Stimulated activated CD8-positive, alpha-beta memory T cell treated with anti-CD3 and anti-CD28 coated beads, Interleukin-2, amount 100 ng/mL, for 48 hours (primary cell): ENCODE data around the gene HOXA10.

Source experiments
- DNase-seq, 2 donors: peaks; one replicate each; pipeline ENCODE4 v3.0.0-alpha.2; 2020; ENCODE audit warnings: low read depth in 2 of 2

HOXA10 gene

GRCh38 chr7:27146491-27147198 lies 27.5 kb downstream of the HOXA10 start:
- no peak for DNase-seq

DNA sequence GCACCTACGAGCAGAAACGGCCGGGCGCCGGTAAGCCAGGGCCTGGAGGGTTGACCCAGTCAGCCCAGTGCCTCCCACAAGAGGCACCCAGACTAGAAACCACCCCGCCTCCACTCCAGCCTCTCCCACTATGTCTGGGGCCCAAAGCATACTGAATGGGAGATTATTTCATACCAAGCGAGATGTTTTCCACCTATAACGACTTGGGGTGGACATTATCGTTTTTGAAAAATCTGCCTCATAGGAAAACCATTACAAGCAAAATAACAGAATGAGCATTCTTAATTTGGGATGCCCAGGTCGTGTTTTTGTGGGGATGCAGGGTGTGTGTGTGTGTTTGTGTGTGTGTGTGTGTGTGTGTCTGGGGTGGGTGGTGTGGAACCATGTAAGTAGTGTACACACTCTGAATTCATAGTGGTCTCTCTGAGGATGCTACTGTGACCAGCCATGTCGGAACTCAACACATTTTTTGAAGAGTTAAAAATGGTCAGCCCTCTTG lies 28.2 kb downstream of the HOXA10 start:
- DNase-seq: no peak

- no peak for DNase-seq
Measured at GRCh38 chr7:27145165-27145913, 28.8 kb downstream of the HOXA10 start.

DNA sequence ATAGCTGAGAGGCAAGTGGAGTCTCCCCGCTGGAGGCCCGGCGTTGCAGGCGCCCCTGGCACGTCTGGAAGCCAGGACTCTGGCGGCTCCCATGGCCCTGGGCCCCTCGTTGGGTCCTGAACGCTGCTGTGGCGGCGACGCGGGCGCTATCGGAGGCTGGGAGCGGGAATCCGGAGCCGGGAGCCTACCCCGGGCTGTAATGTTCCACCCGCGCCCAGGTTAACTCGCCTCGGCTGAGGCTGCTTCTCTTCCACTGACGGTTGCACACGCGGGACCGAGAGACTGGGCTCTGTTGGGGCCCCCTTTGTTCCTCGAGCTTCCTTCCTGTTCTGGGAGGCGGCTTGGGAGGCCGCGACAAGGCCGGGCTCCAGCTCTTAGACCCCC lies 29.3 kb downstream of the HOXA10 start:
- DNase-seq: no peak

DNA sequence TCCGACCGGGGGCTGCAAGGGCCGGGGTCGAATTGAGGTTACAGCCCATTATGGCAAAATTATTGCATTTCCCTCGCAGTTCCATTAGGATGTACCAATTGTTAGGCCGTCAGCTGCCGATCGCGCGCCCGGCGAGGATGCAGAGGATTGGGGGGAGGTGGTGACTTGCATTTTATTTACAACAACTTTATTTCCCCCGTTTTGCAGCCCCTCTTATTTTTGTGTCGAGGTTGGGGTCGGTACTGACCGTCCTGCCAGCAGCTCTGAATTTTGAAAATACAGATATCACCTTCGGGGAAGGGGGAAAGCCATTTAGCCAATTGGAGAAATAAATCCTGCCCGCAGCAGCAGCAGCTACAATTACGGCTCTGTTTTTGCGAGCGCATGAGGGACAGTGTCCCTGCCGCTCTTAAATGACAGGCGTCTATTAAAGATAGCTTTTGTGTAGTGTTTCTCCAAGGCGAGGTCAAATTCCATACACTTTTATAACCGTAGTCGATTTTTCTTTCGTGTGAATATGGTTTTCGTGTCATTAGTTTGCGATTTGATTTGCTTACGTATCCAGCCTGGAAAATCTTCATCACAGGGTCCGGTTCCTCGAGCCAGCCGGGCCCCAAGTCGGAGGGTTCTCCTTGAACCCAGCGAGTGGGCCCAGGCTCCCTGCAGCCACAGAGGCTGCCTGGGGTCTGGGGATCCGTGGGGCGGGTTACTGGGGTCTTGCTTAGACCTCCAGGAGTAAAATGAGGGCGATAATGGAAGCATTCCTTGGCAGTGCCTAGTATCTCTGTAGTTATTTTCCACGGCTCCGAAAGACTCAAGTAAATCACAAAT lies 30.0 kb downstream of the HOXA10 start:
- DNase-seq: no peak

DNA sequence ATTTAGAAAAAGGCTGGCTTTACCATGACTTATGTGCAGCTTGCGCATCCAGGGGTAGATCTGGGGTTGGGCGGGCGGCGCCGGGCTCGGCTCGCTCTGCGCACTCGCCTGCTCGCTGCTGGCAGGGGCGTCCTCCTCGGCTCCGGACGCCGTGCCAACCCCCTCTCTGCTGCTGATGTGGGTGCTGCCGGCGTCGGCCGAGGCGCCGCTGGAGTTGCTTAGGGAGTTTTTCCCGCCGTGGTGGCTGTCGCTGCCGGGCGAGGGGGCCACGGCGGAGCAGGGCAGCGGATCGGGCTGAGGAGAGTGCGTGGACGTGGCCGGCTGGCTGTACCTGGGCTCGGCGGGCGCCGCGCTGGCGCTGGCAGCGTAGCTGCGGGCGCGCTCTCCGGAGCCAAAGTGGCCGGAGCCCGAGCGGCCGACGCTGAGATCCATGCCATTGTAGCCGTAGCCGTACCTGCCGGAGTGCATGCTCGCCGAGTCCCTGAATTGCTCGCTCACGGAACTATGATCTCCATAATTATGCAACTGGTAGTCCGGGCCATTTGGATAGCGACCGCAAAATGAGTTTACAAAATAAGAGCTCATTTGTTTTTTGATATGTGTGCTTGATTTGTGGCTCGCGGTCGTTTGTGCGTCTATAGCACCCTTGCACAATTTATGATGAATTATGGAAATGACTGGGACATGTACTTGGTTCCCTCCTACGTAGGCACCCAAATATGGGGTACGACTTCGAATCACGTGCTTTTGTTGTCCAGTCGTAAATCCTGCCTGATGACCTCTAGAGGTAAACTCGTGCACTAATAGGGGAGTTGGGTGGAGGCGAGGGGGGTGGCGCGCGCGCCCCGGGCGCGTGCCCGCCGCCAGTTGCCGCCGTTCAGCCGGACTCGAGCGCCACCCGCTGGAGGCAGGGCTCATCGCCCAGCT lies 30.8 kb downstream of the HOXA10 start, which contains the start of gene HOXA5:
Gene HOXA5 (minus strand): TSS at position 659 of the 927 bp plus-strand sequence. CDS start 74 bp downstream, at position 585.
- no peak for DNase-seq

- DNase-seq: no peak
Measured at GRCh38 chr7:27142580-27143022, 31.5 kb downstream of the HOXA10 start.

DNA sequence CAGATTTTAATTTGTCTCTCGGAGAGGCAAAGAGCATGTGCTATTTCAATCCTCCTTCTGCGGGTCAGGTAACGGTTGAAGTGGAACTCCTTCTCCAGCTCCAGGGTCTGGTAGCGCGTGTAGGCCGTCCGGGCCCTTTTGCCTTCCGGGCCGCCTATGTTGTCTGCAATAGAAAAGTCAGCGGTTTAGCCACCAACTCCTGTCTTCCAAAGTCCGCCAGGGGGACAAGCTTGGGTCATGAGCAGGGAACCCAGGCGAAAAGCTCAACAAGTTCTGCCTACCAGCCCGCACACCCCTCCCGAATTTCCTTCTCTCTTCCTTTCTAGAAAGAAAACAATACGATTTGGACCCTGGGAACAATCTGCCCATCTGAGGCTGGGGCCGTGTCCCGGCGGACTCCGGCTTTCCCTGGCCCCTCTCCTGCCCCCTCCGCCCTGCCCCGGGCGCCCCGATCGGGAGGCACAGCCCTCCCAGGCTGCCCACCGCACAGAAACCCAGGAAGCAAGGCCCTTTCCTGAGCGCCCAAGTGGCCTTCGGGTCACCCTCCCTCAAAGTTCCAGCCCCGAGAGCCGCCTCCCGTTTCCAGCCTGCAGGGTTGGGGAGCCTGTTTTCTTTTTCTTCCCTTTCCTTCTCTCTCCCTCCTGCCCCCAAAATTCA lies 32.1 kb downstream of the HOXA10 start:
- DNase-seq: no peak

DNA sequence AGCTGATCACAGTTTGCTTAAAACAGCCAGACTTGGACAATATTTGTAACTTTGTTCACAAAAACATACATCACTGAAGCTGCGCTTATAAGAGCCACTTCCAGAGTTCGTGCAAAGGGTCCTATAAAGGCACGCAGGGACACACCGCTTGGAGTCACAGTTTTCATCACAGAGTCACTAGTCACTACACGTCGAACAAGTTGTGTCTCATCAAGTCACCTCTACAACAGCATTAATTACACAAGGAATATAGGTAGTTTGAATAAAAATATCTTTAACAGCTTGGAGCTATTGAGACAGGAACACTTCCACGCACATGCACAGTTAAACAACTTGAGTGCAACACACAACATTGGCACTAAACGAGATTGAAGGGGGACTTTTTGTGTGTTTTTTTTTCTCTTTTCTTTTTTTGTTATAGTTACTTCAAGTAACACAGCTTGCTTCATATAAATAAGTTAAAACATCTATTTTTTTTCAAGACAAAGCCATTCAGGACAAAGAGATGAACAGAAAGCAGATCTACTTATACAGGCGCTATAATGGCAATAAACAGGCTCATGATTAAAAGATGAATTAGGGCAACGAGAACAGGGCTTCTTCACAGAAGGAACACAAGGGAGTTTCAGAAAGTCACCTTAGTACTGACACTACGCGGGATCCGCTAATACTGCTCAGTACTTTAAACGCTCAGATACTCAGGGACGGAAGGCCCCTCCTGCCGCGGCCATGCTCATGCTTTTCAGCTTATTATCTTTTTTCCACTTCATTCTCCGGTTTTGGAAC lies 32.8 kb downstream of the HOXA10 start:
- DNase-seq: no peak

DNA sequence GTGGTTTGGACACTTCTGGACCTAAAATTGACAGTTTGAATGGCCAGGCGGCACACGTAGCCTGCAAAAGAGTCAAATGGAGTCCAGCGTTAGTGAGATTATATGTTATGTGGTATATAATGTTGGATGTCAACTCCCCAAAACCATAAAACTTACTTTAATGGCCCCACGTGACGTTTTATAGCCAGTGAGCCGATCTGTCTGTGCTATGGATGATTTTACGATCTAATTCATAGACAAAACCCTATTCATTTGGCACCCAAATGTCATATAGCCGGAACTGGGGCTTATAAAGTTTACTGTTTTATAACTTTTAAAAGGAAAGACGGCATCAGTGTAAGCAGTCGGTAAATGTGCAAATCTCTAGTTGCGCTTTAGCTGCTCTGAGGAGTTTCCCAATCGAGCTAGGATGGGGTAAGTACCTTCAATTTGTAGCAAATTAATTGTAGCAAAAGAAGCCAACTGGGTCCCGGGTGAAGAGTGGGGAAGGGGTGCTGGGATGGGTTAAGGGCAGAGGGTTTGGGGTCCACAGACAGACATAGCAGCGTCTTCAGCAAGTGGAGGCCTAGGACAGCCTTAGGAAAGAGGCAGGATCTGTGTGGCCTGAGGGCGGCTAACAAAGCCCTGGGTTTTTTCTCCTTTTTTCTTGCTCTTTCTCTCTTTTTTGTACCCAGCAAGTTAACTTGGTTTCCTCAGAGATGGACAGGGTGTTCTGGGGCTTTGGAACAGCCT lies 33.8 kb downstream of the HOXA10 start:
- no peak for DNase-seq

- DNase-seq: no peak
Measured at GRCh38 chr7:27139334-27140125, 34.6 kb downstream of the HOXA10 start.

GRCh38 chr7:27138985-27139333 lies 35.2 kb downstream of the HOXA10 start:
- DNase-seq: no peak

- no peak for DNase-seq
Measured at GRCh38 chr7:27138472-27138871, 35.6 kb downstream of the HOXA10 start.

GRCh38 chr7:27137640-27138315 lies 36.3 kb downstream of the HOXA10 start:
- no peak for DNase-seq

DNA sequence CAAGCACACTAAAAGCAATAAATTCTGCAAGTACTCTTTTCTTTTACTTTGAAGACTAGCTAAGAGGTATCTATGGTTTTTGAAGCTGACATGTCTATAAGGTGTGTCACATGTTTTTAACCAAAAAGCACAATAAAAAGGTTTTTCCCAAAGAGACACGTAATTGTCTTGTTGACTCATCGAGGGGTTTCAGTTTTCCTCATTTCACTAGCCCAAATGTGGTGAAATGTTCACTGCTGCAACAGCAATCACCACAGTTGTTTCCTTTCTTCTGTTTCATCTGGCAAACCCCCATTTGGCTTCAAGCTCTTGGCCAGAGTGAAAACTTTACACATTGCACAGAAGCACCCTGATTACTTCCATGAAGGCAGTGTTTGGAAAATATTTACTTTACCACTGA lies 39.7 kb downstream of the HOXA10 start:
- no peak for DNase-seq

DNA sequence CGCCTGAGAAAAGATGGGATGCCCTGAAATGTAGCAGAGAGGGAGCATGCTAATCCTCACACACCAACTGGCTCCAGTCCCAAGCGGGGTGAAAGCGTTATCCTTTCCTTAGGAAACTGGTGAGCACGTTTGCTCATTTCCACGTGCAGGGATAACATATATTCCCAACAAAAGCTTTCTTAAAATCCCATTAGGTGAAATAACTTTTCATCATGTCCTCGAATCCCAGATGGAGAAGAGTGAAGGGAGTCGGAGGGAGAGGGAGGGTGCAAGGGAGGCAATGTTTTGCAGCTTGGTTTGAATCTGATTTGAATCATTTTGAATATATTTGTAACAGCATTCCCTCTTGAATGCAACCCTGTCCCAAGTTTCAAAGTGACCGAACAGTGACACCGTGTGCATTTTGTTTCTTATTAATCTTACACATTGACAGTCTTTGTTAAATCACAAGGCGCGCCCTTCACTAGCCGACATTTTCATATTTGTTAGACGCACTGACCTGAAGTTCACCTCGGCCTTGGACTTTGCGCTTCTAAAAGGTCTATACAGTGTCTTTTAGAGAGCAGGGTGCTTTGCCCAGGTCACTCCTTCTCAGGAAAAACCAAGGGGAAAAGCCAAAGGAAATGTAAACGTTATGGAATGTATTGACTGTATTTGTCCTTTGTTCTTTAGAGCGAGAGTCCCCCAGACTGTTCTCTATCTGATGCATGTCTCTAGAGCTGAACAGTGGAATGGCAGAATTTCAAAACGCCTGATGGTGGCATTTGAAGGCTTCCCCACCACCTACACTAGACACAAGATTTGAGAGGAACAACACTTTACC lies 40.5 kb downstream of the HOXA10 start:
- DNase-seq: no peak

DNA sequence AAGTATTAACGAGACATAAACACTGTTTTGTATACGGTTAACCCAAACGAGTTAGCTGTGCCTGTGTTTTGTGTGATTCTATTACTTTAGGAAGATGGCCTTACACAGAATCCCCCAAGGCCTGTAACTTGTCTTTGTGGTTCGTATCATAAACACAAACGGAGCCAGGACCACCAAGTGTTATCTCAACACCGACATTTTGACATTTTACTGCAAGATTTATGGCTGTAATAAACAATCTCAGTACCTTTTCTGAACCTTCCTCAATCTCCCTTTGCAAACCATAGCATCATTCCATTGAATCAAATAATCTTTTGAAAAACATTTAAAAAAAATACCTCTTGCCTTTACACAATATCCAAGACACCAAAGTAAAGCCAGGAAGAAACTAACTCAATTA lies 41.1 kb downstream of the HOXA10 start:
- no peak for DNase-seq
